CD4-positive, alpha-beta T cell treated with Interleukin-2 at 100 ng/mL for 4 hours (primary cell): ENCODE measurements around the gene PAX6.

Source experiments
- DNase-seq: peaks from one replicate; pipeline ENCODE4 v3.0.0-alpha.2; 2020; ENCODE audit warnings: low spot score

Gene PAX6

DNA sequence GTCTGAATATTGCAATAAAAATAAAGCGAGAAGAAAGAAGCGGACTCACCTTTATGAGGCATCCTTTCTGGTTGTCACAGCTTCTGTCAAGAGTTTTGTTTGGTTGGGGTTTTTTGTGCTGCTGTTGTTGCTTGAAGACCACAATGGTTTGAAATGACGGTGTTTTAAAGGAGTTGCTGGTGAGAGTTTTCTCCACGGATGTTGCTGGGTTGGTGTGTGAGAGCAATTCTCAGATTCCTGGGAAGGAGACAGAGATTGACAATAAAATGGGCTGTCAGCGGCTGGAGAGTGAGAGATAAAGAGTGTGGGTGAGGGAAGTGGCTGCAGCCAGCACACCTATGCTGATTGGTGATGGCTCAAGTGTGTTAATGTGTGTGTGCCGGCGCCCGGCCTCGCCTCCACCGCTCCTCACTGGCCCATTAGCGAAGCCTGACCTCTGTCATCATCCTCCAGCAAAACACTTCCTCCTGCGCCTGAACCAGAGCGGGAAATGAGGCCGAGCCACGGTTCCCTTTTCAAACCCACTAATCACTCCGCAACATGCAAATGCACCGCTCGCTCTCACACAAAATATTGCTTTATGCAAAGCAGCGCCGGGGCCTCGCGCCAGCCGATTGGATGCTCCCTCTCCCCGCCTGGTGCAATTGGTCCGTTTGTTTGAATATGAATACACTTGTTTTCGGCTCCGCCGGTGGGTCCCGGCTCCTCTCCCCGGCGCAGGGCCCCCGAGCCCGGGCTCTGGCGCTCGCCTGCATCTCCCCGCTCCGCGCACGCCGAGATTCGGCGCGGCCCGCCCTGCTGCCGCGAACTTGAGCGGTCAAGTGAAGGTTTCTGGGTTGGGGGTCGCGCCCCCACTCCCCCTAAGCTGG, at the start of gene PAX6:
Gene PAX6, minus strand, starts transcription at position 544 of the 869 bp plus-strand sequence. CDS start 4,911 bp downstream, outside the sequence.
- DNase-seq = peak; percentile 24

DNA sequence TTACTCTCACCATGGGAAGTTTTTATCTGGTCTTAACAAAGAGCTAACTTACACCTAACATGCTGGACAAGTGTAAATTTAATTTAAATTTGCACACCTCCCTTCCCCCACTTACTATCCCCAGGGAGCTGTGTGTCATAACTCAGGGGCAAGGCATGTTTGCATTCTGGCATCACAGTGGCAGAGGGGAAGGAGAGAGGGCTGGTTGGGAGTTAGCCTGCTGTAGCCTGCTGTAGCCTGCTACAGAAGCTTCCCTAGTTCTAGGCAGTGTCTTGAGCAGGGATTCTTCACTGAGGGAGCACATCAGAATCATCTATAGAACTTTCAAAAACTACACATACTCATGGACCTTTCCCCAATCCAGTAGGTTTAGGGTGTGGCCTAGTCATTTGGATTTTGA, 49.3 kb upstream of the PAX6 start:
- DNase-seq = no peak

- no peak for DNase-seq
Observed at GRCh38 chr11:31856248-31856647, 45.1 kb upstream of the PAX6 start.

DNA sequence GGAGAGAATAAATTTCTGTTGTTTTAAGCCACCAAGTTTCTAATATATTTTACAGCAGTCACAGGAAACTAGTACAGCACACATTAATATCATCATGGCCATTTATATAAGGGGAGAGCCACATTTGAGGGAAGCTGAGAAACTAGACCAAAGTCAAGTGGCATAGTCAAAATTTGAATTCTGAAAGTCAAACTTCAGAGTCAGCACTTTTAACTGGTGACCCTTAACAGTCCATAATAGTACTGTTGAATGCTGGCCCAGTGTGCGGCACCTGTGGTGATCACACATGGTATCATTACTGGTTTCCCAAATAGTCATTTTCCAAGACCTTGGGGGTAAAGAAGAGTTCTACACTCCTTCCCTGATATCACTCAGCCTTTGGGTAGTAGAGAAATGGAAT, 44.3 kb upstream of the PAX6 start:
- DNase-seq = no peak

GRCh38 chr11:31850365-31850764, 39.2 kb upstream of the PAX6 start:
- DNase-seq = no peak

DNA sequence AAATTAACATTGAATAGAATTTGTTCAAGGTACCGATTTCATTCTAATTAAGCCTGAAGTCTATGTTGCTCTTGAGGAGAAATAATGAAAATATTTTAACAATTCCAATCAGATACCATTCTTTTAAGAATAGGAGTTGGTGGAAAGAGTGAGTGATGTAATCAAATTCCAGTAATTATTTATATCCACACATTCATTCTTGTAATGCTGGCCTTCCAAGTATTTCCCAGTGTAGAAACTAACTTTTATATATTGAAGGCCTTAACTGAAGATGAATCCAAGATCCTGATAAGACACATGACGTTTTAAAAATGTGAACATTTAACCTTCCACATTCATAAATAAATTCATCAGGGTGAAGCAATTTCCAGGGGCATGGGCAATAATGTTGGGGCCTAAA, 36.6 kb upstream of the PAX6 start:
- DNase-seq = no peak

GRCh38 chr11:31845331-31845730, 34.2 kb upstream of the PAX6 start:
- DNase-seq = no peak

GRCh38 chr11:31844351-31844750, 33.2 kb upstream of the PAX6 start:
- no peak for DNase-seq

DNA sequence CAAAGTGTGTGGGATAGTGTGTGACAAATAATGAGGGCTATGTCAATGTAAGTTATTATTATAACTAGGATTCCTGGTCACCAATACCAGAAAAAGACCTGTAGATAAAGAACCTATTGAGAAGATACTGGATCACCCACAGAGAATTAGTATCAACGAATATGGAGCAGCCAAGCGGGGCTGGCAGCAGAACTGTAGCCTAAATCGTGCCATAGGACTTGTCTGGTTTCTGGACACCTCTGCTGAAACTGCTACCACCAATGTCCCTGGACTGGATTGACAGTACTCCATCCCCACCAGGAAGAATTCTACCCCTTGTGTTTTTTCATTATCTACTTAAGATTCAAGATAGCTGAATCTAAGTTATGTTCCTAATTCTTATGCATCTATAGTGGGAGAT, 30.3 kb upstream of the PAX6 start:
- DNase-seq = no peak

DNA sequence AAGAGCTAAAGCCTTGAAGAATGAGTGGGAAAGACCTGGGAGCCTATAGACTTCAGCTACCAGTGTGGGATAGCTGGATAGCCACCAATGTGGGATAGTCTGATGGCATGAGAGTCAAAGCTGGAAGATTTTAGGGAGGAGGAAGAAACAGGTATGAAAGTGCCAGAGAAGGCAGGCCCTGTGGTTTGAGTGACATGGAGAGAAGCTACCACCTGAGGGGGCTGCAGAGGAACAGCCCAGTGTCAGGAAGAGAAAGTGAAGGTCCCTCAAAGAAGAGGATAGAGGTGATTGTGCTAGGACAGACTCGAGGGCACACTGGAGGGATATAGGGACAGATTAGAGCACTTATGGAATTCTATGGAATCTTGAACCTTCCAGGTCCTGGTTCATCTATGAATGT, 23.1 kb upstream of the PAX6 start:
- no peak for DNase-seq

DNA sequence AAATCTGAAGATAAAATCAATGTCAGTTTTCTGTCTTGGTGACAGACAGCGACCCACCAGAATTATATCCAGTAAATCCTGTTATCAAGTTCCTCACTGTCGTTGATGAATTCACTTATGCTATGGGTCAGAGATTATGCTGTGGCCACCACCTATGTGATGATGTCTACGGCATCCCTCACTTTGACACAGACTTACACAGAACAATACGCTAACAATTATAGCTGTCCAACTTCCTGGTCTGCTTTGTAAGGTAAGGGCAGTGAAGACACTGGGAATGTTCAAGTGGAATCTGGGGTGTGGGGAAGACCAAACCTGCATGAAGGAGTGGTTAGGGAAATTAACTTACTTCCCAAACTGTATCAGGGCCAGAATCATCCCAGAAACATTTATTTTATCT, 19.3 kb upstream of the PAX6 start:
- no peak for DNase-seq

DNA sequence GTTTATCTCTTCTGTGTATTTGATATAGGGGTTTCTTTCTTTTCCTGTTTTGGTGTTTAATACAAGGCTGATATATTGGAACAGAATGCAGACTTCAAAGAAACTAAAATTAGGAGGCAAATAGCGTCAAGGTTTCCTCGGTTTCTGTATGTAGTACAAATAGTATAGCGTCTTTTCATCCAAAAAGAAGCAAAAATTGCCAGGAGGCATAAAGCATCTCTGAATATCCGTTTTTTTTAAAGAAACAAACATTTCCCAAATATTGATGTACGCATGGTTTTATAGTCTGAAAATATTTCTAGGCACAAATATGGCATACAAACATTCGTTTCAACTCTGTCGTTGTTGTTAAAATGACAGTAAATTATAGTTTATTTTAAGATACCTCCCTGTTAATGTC, 17.1 kb upstream of the PAX6 start:
- no peak for DNase-seq

GRCh38 chr11:31827455-31828206, 16.5 kb upstream of the PAX6 start:
- no peak for DNase-seq

GRCh38 chr11:31826536-31827438, 15.7 kb upstream of the PAX6 start:
- no peak for DNase-seq

DNA sequence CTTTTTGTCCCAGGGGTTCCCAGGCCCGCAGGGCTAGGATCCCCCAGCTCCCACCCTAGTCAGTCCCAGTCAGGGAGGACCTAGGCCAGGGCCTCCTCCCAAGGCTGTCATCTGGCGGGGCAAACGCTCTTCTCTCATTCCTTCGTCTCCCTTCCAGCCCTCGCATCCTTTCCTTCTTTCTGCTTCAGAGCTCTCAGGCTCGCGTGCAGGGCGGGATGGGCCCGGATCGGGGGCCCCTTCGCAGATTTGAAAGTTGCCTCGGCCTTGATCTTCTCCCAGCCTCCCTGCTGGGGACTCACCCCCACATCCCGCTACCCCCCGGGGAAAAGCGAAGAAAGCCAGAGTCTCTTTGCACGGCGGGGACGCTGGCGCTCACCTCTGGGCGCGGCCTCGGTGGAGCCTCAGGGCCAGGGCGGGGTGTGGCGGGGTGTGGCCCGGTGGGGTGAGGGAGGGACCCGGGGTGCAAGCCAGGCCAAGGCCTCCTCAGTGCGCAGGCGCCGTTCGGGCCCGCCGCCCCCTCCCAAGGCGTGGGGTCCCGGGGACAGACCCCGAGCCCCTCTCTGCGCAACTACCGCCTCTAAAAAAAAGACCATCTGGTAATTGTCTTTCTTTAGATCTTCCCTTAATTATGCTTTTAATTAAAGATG, 14.8 kb upstream of the PAX6 start:
- DNase-seq = no peak

GRCh38 chr11:31824879-31825837, 14.0 kb upstream of the PAX6 start:
- no peak for DNase-seq

DNA sequence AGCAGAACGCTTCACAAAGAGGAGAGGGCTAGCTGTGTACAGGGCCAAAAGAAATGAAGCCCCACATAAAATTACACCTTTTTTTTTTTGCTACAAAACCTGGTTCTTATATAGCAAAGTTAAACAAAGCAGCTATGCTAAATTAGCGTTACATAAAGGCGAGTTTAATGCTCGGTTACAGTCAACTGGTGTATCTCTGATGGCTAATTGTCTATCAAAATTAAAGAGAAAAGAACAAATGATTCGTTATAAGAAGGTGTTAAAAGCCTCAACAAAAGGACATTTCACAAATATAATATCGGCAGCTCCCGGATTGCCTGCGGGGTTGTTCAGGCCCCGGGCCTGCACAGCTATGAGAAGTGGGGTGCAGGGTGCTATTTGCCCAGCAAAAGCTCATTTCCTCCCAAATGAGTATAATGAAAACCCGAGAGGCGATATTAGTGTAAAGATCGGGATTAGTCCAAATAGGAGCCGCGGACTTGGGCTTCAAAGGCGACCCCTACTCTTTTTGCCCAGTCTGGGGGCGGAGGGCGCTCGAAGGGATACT, 13.3 kb upstream of the PAX6 start:
- DNase-seq = no peak

DNA sequence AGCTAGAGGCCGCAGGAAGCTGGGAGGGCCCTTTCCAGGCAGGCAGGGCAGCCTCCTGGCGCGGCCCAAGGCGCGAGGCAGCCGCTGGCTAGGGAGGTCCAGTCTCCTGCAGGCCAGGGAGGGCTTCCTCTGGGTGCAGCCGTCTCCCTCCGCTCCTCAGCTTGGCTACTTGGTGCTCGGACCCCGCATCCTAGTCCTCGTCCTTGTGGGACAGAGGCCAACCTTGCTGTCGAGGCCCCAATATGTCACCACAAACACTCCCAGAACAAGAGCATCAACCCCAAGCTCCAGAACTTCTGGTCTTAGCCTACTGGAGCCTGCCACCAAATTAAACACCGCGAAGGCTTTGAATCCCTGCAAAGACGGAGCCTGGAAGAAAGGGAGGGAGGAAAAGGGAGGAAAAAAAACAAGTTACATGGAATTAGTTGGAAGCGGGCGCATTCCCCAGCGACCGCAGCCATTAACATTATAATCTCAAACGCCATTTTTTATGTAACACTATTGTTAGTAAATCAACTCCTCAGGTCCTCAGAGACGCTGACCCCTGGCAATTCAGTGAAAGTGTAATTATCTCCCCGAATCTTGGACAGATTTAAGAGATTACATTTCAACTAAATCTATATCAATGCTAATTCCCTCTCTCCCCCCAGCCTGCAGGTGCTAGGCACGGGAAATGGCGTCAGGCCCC, 12.7 kb upstream of the PAX6 start:
- no peak for DNase-seq

DNA sequence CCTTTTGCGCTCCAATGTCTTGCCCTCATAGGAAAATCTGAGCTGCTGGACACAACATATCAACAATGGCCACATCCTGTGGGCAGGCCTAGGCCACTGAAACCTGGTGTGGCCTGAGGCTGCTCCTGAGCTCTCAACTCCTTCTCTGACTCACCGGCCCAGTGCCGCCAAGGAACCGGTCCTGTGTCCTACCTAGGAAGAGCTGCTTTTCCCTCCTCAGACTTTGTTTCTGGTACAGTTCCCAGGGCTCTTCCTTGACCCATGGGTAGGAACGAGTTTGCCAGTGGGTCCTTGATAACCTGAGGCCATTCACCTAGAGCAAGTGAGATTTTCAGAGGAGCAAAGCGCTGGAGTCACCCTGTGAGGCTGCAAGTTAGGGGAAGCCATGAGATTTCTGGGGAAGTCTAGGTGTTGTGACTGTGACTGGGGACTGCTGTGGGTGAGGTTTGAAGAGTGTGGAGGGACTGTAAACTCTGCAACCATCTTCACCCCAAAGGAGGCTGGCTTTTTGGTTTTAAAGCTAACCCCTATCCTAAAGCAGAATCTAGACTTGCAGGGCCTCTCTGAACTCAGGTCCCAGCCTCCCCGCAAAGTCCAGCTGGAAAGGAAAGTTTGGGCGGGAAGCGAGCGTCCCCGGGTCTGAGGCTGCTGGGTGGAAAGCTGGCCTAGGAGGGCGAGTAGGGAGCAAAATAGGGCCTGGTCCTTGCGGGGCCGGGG, 12.0 kb upstream of the PAX6 start:
- no peak for DNase-seq
